HG03354 (cell line): ENCODE data around the gene CFAP97.
"Not testable (repeated sequence)": the region's sequence is repeated elsewhere in the genome, so short reads cannot be mapped to it uniquely, and the experiment has no call there.

ENCODE experiments used
- ATAC-seq: cut with Tn5 transposase; IDR thresholded peaks from one replicate; pipeline ENCODE4 v1.9.1; 2021; ENCODE audit warnings: mild to moderate bottlenecking; ENCODE audit not compliant: unreplicated experiment, poor library complexity, severe bottlenecking

Gene CFAP97

DNA sequence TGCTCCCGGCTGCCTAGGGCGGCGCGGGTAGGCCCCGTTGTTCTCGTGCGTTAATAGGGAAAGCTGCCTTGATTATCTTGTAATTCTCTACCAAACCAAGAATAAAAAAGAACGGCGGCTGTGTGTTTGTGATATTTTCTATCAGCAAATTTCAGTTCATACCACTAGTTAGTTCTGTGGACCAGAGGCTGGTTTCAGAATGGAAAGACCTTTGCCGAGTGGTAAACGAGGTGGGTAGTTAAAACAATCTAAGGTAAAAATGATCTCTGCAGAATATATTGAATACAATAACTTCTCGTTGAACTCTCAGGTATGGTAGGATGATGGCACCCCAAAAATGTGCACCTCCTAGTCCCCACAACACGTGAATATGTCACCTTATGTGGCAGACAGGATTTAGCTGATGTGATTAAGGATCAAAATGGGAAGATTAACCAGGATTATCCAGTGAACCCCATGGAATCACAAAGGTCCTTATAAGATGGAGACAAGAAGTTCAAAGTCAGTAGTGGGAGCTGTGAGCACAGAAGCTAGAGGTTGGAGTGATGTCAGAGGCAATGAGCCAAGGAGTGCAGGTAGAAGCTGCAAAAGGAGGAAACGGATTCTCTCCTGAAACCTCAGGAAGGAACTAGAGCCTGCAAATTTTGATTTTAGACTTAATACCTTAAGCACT lies 574 bp upstream of the CFAP97 start:
- ATAC-seq = peak; percentile 1

DNA sequence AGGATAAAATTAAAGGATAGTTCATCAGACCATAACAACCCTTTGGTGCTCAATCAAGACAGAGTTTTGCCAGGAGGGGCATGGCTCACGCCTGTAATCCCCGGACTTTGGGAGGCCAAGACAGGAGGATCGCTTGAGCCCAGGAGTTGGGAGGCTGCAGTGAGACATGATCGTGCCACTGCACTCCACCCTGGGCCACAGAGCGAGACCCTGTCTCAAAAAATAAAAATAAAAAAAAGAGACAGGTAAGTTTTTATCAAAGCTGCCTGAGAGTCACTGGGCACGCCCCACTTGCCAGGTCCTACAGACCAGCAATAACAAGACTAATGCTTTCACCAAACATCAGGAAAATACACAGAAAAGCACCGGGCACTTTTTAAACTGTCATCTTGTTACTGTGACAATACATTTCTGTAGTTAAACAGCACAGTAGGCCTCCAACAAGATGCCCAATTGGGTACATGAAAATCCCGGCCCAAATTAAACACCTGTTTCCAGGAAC lies 765 bp downstream of the CFAP97 start:
- peak; percentile 17 for ATAC-seq

DNA sequence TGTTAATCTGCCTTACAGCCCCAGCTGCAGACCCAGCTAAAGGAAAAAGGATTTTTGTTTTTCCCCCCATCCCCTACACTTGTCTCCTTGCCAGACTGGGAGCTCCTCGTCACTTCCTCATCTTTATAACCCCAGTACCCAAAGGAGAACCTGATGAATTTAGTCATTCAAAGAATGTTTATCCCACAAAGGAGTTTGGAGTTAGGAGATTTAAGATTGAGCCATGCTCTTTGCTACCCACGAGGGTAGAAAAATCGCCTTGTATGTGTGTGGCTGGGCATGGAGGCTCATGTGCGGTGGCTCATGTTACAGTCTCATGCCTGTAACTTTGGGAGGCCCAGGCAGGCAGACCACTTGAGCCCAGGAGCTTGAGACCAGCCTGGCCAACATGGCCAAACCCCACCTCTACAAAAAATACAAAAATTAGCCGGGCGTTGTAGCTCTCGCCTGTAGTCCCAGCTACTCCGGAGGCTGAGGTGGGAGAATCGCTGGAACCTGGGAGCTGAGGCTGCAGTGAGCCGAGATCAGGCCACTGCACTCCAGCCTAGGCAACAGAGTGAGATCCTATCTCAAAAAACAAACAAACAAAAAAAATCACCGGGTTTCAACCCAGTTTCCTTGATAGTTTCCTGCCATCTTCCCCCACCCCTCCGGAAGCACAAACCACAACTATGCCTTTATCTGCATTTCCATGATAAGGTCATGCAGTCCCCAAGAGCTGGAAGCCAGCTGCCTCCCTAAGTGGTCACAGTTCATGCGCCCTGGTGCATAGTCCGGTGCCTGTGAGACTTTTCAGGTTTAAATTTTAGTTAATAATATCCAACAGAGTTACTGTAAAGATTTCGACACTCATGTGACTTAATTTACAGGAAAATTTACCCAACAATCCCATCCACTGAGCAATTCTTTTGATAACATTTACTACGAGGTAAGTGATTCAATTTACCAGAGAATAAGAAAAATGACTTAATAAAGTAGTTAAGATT lies 1.5 kb downstream of the CFAP97 start:
- ATAC-seq = no peak

DNA sequence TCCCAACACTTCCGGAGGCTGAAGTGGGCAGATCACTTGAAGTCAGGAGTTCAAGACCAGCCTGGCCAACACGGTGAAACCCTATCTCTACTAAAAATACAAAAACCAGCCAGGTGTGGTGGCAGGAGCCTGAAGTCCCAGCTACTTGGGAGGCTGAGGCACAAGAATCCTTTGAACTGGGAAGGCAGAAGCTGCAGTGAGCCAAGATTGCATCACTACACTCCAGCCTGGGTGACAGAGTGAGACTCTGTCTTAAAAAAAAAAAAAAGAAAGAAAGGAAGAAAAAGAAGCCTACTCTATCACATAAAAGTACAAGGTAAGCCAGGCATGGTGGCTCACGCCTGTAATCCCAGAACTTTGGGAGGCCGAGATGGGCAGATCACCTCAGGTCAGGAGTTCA lies 5.6 kb downstream of the CFAP97 start:
- not testable (repeated sequence) for ATAC-seq

DNA sequence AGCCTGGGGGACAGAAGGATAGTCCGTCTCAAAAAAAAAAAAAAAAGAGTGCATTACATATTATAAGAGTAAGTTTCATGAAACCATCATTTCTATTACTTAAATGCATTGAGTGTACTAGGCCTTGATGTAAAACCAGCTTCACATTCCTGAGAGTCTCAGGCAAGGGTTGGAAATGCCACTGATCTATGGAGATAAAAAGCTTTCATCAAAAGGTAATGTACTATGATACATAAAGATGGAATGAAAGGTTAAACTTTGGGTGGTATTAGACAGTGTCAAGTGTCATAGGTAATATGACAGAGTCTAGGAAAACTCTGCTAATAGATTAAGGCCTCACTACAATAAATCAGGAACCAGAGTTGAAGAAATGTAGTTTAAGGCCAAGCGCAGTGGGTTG lies 7.4 kb downstream of the CFAP97 start:
- ATAC-seq = no peak

DNA sequence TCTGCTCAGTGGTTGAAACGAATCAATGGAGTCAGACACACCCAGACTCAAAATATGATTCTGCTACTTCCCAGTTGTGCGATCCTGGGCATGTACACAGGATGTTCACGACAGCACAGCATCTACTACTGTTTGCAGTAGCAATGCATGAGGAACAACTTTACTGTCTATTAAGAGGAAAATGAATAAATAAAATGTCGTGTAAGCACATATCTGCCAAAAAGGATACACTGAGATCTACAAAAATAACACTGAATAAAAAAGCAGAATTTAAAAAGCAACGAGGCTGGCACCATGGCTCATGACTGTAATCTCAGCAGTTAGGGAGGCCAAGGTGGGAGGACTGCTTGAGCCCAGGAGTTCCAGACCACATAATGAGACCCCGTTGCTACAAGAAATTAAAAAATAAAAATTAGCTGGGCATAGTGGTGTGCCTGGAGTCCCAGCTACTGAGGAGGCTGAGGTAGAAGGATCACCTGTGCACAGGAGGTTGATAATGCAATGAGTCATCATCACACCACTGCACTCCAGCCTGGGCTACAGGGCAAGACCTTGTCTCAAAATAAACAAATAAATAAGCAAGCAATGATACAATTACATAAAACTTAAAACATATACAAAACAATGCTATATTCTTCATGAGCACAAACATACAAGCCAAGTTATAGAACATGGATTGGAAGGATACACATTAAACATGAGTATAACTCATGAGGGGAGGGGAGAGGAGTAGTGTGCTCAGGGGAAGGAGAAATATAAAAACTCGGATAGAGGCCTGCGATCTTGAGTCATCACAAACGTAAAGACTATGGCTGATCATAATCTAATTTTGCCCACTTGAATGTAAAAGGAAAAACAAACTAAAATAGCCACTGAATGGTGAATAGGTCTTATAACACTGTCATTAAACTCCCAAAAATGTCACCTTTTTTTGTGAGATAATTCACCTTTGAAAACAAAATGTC lies 8.6 kb downstream of the CFAP97 start:
- ATAC-seq = no peak

DNA sequence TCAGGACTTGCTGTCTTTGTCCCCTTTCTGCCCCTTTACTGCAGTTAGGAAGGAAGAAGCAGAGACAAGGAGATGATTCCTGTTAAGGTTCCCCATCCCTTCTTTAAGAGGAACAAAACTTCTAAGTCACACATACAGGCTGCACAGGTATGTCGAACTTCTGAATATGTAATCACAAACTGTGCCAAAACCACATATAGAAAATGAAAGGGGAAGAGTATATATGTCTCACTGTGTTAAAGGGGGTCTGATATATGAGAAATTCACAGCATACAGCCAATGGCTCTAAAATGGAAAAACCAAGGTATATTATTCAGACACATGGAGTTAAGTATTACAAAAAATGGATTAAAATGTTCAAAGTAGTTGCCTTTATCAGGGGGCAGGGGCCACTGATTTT lies 11.7 kb downstream of the CFAP97 start:
- peak; percentile 92 for ATAC-seq

DNA sequence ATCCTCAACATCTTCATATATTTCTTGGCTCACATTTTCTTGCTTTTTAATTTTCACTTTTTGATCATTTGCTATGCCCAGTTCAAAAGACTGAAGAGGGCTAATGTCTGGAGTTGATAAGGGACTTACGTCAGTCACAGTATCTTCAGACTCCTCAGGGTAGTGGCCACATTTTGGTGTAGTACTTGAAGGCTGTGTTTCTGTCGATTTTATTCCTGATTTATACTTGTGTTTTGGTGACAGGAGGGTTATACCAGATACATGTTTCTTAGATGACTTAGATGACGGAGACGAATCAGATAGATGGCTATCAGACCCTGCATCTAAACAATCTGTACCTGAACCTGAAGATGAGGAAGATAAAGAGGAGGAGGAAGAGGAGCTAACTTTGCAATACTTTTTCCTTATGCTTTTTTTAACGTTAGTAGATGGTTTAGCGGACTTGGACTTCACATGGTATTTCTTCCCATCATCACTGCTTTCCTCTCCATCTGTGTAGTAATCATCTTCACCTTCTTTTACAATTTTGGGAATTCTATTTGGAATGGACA lies 13.4 kb downstream of the CFAP97 start:
- no peak for ATAC-seq

DNA sequence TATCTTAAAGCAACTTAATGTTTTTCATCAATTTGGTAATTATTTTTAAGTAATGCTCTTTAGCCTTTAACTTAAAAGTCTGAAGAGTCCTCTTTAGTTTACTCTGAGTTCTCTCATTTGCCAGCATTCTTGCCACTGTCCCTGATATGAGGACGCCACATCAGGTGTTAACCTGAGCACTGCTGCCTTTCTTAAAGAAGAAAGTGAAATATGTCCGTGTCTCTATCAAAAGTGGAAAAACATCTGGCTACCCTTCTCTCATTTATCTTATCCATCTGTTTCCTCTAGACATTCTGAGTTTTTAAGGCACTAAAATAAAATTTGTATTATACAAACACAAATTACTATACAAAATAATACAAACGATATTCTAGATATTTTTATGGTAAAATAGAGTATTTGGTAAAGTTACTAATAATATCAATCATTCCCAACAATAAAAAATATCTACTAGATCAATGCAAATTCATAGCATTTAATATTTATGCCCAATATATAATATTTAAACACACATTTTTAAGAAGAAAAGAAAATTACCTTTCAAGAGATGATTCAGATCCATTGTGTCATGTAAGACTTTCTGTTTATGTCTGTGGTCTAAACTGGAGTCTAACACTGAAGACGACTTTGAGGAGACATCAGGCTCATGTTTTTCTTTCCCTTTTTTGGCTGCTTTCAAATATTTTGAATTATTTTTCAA lies 14.0 kb downstream of the CFAP97 start:
- no peak for ATAC-seq

DNA sequence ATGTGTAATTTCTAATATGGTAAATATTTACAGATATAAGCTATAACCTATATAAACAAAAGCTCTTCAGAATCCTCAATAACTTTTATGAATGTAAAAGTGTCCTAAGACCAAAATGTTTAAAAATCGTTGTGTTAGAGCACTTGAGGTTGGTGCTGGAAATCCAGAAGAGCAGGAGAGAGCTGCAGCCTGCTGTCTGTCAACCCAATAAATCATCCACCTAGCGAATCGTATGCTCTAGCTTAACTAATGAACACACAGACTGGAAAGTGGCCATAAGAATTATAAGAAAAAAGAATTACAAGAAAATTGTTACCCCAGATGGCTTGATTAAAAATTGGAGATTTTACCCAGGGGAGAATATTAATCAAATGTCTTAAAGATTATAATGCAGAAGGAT lies 17.0 kb downstream of the CFAP97 start:
- ATAC-seq = no peak

DNA sequence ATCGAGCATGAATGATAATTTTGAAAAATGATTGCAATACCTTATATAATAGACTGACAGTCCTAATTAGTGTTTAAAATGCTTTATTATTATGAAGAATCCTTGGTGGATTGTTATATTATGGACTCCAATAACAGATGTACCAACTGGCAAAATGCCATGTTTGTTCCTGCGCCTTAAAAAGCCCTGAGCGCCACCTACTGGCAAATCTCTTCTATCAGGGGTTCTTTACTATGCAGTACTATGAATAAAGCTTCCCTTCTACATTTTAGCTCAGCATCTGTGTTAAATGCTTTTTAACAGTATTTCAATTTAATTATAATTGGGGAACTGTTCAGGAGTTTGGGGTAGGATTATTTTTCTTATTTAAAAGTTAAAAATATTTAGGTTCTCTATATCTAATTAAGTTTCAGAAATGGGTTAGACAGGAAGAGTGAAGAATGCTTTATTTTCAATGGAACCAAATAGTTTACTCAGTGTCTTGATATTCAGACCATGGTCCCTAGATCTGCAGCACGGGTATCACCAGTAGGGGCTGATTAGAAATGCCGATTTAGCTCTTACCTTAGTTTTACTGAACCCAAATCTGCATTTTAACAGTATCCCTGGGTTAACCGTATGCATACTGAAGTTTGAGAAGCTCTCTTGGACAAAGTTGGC lies 20.0 kb downstream of the CFAP97 start:
- ATAC-seq = peak; percentile 67

DNA sequence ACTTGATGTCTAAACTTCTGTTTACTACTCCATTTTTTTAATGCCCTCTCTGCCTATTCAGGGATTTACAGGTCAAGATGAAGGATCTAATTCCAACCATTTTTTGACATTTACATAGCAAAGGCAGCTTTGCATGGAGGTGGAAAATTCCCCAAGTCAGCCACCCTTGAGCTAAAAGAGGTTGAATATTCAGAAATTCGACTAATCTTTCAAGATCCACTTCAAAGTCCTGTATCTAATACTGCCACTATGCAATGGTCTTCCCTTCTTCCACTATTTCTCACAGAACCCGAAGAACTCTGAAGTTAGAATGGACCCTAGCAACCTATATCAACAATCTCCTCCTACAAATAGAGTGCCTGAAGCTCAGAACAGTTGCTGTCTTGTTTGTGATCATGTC lies 21.6 kb downstream of the CFAP97 start:
- ATAC-seq = no peak

DNA sequence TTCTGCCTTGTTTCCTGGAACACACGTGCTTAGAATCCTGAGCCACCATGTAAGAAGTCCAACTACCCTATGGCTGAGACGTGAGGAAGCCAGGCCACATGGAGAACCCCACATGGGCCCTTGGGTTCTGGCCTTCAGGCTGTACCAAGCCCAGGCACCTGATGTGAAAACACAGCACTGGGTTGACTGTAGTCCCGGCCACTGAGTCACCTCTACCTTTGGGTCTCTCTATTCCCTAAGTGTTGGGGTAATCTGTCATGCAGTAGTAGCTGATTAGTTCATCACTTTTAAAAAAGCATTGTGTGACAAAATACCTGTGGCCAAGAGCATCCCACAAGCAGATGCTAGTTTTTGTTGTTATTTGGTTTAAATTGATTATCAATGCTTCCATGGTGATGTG lies 24.3 kb downstream of the CFAP97 start:
- no peak for ATAC-seq

DNA sequence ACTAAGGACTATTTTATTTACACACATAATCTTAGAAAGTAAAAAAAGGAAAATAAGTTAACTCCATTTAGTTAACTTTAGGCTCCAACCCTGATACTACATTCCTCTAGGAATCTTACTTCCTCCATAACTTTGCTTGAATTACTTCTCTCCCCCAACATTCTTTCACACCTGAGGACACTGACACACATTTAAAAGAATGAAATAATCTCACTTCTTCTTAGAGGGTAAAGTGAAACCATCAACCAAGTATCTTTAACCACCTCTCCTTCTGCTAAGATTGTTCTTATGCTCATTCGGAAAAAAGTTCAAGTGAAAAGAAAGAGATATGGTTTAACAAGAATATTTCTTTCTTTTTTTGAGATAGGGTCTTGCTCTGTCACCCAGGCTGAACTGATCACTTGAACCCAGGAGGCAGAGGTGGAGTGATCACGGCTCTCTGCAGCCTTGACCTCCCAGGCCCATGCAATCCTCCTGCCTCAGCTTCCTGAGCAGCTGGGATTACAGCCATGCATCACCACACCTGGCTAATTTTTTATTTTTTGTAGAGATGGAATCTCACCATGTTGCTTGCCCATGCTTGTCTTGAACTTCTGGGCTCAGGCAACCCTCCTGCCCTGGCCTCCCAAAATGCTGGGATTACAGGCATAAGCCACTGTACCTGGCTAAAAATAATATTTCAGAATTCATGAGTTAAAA lies 32.3 kb downstream of the CFAP97 start:
- peak; percentile 88 for ATAC-seq

DNA sequence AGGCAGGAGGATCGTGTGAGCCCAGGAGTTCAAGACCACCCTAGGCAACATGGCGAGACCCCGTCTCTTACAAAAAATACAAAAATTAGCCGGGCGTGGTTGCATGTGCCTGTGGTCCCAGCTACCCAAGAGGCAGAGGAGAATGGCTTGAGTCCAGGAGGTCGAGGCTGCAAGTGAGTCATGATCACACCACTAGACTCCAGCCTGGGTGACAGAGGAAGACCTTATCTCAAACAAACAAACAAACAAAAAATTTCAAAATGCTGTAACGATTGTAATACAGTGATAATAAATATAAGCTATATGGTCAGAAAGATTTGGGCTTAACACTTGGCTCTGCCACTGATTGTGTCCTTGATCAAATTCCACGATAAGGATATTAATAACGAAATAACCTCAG lies 36.6 kb downstream of the CFAP97 start:
- no peak for ATAC-seq

DNA sequence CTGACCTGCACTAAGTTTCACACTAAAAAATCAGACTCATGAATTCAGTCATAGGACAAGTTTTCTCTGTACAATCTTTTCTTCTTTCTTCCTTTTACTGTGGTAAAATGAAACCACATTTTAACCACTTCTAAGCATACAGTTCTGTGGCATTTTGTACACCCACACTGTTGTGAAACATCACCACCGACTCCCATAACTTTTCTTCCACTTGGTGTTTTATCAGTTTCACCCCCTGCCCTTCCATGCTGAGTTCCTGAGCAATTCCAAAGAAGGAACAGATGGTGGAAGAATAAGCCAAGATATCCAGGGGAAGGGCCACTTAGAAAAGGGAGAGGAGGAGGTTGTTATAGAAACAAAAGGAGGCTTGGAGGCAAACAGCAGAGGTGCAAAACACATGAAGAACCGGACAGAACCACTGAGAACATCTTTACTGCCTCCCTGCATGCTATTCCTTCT lies 38.2 kb downstream of the CFAP97 start:
- peak; percentile 96 for ATAC-seq

DNA sequence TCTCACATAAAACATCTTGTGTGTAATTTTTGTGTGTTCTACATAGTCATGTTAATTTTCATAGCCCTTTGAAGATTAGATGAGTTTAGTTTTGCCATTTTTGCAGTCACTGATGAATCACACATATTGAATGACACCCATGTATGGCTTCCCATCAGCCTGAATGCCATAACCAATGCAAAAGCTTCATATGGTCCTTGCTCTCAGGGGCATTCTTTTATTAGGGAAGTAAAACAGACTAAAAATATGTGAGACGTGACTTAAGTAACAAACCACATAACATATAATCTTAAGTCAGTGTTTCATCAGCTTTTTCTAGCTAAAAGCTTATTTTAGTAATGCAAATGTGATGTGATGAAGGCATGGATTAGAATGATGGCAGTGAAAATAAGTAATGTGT lies 52.5 kb downstream of the CFAP97 start:
- ATAC-seq = no peak

DNA sequence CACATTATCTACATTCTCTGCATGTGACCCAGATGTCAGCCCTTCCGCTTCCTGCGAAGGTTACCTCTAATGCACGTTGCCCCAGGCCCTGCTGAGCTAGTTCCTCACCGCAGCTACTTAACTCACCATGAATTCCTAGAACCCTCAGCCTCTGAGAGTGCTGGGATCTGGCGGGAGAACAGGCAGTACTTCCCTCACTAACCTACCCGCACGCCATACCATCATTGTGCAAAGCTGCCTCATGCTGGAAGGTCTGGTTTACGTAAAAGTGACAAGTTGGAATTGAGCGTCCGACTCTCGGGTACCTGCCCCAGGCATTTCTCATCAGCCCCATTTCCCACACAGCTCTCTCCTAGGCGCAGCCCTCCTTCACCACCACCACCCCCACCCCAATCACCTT lies 54.4 kb downstream of the CFAP97 start:
- ATAC-seq = no peak
